HG02798 (cell line): ENCODE results near the gene DSCAML1.

Source experiments
- ATAC-seq: cut with Tn5 transposase; IDR thresholded peaks from one replicate; pipeline ENCODE4 v1.9.1; 2021; ENCODE audit warnings: mild to moderate bottlenecking; ENCODE audit not compliant: unreplicated experiment, poor library complexity

Gene DSCAML1

DNA sequence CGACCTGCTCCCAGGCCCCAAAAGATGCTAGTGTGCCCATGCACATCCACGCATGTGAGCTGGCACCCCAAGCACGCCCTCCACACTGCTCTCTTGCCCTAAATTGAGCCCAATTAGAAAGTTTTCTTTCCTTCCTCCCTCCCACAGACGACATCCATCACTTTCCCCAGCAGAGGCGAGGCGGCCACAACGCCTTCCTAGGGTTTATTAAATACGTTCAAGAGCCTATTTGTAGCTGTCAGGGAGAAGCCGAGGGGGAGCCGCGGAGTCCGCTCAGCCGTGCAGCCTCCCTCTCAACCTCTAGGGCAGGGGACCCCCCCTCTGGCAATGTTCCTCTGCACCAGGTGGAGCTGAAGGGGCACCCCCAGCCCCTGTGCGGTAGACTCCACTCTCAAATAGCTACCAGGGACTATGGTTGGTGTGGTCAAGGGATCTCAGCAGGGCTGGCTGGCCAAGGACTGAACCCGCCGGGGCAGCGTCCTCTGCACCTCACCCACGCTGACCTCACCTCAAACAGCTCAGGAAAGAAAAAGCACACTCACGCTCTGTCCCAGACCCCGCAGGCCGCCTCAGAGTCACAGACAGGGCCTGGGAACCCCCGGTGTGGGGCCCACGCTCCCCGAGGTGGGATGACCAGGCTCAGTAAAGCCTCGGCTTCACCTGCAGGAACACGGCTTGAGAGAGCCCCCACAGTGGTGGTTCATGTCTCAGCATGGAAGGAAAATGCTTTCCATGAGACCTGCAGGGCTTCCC is 152.4 kb downstream of the DSCAML1 start:
- no peak for ATAC-seq

DNA sequence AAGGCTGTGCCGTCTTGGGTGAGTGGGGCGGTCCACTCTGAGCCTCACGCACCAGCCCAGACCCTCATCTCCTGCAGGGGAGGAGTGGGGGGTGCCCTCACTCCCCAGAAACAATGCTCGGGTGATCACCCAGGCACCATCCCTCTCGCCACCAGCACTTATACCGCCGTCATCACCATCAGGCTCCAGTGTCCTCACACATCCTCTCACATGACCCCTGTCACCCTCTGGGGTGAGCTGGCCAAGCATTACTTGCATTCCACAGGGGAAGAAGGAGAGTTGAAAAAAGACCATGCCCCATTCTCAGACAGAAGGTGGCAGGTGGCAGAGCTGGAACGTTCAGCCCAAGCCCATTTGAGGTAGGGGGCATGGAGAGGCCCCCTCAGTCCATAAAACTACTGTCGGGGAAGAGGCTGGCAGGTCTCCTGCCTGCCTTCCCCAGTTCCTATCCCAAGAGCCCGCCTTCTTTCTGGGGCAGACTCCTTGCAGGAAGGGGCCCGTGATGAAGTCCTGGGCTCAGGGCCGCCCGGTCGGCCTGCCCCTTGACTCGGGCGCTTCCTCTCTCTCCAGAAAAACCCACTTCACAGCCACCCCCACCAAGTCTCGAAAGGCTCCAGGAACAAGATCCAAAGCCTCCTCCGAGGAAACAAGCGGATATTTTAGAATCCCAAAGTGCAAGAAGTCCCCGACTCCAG is 153.3 kb downstream of the DSCAML1 start:
- ATAC-seq = no peak

- ATAC-seq = no peak
These were observed 154.2 kb downstream of the DSCAML1 start for GRCh38 chr11:117642835-117643234.

DNA sequence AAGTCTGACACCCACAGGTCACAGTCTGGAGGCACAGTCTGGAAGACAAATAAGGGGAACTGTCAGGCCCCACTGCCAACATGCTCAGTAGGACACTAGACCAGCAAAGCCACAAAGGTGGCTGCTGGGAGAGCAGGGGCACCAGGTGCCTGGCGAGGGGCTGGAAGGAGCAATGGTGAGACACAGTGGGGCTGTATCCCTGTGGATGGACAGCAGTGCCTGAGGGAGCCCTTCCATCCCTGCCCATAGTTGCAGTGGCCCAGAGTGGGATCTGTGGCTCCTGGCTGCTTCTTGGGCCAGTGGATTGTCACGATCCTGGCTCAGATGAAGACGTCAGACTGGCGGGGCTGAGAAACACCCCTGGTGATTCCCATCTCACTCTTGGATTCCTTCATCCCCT is 154.6 kb downstream of the DSCAML1 start:
- ATAC-seq = no peak

DNA sequence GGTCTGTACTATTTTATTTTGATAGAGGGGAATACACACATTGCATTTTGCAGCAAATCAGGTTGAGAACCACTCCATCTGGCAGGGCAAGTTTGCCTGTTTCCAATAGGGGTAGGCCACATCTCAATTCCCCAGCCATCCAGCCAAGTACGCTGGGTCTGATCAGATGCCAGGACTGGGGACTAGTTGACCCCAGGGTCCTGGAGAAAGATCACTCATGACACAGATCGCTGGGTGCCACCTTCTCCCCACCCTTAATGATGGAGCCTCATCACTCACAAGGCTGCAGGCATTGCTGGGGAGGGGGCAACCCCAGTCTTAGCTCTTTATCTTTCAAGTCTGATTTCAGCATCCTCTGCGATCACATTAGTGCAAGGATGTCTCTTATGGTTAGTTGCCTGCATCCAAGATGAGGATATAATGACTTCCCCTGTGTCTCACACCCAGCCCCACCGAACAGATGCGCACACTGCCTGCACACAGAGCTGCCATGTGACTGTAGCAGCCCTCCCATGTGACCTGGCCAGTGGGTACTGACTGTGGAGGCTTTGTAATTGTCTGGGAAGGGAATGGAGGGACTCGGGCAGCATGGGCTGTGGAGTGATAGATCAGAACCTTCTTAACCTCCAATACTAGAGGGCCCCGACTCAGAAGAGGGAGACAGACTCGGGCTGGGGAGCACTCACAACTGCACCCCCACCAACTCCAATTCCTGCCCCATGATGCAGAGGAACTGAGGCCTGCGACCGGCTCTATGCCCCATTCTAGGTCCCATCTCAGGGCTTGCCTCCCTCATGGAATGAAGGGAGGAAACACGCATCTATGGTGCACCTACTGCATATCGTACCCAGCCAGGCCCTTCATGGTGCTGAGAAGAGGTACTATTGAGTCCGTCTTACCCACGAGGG is 155.8 kb downstream of the DSCAML1 start:
- no peak for ATAC-seq

GRCh38 chr11:117640041-117640440 is 157.0 kb downstream of the DSCAML1 start:
- ATAC-seq = no peak

GRCh38 chr11:117639601-117640000 is 157.4 kb downstream of the DSCAML1 start:
- no peak for ATAC-seq

DNA sequence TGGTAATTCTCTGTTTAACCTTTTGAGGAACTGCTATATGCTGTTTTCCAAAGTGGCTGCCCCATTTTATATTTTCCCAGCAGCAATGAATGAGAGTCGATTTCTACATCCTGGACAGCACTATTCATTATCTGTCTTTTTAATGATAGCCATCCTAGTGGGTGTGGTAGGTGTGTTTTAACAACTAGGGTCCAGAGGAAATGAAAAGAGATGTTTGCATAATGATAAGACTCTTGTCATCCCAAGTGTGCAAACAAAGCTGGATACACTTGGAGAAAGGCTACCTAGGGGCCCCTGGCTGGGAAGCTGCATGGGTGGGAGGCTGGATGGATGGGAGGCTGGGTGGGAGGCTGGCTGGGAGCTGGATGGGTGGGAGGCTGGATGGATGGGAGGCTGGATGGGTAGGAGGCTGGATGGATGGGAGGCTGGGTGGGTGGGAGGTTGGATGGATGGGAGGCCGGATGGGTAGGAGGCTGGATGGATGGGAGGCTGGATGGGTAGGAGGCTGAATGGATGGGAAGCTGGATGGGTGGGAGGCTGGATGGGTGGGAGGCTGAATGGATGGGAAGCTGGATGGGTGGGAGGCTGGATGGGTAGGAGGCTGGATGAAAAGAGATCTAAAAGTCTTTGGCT is 158.0 kb downstream of the DSCAML1 start:
- no peak for ATAC-seq

- no peak for ATAC-seq
These were observed 162.0 kb downstream of the DSCAML1 start for GRCh38 chr11:117634756-117635603.

GRCh38 chr11:117633976-117634755 is 162.8 kb downstream of the DSCAML1 start:
- ATAC-seq = no peak

DNA sequence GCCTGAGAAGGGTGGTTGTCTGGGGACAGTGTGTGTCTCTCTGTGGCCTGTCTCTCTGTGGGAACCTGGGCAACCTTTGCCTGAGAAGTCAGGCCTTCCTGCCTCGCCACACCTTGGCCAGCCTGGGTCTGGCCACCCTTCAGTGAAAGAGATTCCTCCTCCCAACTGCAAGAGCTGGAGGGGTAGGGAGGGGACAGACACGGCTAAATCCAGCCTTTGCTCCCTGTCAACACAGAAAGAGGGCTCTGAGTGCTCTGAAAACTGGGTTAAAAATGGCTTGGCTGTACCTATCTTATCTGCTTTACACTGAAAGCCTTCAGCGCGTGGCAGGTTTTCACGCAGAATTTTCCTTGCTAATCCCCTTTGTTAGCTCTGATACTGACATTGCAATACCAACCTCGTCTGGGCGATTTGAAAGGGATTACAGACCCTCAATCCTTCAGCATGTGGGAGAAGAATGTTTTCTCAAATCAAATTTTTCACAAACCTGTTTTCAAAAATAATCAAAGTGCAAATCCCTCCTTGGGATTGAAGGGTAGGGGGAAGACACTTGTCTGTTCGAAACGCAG is 163.7 kb downstream of the DSCAML1 start:
- ATAC-seq = no peak

DNA sequence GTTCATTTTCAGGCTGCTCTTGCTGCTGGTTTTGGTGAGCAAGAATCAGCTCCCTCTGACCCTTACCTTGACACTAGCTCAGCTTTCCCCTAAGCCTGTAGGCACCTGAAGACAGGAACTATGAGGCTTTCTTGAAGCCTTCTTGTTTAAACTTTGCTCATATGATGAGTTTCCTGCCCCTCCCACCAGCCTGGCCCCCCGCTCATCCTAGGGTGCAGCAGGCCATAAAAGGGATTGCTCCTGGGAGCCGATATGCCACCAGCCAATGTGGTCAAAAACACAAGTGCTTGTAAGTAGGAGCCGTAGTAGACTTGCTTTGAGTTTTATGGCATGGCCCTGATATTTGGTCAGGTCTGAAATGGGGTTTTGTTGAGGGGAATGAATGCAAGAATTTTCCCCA is 164.7 kb downstream of the DSCAML1 start:
- no peak for ATAC-seq

- no peak for ATAC-seq
These were observed 165.5 kb downstream of the DSCAML1 start for GRCh38 chr11:117631336-117632140.

DNA sequence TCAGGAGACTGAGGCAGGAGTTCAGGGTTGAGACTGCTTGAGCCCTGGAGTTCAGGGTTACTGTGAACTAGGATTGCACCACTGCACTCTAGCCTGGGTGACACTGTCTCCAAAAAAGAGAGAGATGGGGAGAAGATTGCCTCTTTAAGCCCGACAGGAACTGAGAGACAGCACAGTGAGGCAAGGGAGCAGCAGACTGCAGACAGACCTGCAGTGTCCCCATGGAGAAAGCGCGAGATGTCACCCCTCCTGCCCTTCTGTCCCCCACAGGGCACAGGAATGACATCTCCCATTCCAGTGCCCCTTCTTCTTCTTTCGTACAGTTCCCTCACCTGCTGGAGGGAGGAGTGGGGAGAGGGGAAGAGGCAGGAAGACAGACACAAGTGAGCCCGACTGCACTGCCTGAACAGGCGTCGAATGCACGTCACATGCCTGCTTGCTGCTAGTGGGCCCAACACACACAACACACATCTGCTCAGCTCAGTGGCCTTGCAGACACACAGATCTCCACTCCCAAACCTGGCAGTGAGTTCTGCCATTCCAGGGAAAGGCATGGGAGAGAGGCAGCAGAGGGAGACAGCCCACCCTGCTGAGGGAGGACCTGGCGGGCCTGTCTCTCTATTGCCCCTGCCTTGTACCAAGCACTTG is 167.0 kb downstream of the DSCAML1 start:
- ATAC-seq = no peak

GRCh38 chr11:117629146-117629545 is 167.9 kb downstream of the DSCAML1 start:
- ATAC-seq = no peak

GRCh38 chr11:117627259-117627658 is 169.8 kb downstream of the DSCAML1 start:
- ATAC-seq = no peak

DNA sequence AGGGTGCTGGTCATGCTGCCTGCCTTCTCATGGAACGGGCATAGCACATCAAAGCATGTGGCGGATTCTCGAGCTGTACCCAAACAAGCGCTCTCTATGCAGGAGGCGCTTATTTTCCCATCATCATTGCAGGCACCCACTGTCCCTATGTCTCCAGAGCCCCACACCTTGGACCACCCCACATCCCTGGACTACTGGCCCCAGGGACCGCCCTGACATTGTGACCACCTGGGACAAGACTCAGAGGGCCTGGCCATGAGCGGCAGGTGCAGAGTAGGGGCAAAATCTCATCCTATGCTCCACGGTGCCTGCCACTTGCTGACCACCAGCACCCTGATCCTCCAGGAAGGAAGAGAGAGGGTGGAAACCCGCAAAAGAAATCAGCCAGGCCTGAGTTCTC is 170.4 kb downstream of the DSCAML1 start:
- ATAC-seq = no peak
